Fibroblast of skin of scalp (primary cell): Measurements from ENCODE around the gene TMEM256.
"Not testable (repeated sequence)": the region's sequence is repeated elsewhere in the genome, so short reads cannot be mapped to it uniquely, and the experiment has no call there.

Experiments
- DNase-seq: peaks from one replicate; pipeline ENCODE4 v3.0.0-alpha.2; 2013

Gene TMEM256

DNA sequence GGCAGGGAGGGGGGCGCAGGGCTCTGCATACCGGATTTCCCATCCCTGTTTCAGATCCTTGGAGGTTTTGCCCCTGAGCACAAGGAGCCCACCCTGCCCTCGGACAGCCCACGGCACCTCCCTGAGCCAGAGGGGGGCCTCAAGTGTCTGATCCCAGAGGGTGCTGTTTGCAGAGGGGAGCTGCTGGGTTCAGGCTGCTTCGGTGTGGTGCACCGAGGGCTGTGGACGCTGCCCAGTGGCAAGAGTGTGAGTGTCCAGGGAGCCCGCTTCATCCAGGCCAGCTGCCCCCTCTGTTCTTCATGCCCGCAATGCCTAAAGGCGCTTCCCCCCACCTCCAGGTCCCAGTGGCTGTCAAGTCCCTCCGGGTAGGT, 20.5 kb downstream of the TMEM256 start:
- no peak for DNase-seq

DNA sequence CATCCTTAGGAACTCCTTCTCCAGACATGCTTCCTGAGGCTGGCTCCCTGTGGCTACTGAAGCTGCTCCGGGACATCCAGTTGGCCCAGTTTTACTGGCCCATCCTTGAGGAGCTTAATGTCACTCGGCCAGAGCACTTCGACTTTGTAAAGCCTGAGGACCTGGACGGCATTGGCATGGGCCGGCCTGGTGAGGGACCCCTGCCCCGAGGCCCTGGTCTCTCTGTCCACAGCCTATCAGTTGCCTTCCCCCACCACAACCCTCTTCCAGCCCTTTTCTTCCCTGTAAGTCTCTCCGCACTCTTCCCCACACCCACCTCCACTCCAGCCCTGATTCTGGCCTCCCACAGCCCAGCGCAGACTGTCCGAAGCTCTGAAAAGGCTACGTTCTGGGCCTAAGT, 21.0 kb downstream of the TMEM256 start:
- no peak for DNase-seq

DNA sequence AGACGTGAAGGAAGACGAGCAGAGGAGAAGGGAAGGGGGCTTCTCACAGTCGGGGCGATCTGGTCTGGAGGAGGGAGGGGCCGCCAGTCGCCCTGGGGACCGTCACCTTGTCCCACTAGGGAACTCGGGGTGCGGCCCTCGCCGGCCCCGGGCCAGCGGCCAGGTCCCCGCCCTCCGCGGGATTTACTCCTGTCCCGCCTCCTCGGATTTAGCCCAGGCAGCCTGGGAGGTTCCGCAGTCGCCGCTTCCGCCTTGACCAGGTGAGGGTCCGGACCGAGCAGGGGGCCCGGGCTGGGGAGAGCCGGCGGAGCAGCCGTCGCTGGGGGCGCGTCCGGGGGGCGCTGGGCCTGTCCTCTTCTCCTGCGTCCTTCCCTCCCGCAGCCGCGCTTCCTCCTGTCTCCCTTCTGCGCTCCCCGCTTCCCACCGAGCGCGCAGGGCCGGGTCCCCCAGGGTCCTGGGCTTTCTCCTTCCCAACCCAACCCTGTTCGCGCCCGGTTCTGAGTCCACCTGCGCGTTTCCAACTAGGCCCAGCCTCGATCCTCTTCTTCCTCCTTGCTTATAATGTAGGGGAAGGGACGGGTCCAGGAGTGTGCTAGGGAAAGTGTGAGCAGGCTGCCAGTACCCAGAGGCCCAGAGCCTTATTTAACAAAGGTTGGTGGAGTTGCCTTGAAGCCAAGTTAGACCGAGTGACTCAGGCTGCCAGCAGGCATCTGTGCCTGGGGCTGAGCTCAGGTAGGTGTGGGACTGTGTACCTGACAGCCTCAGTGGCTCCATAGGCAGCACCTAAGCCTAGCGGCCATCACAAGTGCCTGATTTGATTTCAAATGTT, 22.8 kb downstream of the TMEM256 start, which contains the start of gene TNK1:
Gene TNK1, plus strand, starts transcription at position 235 of the 829 bp plus-strand sequence. CDS start 1,838 bp downstream, outside the sequence.
- DNase-seq: no peak

DNA sequence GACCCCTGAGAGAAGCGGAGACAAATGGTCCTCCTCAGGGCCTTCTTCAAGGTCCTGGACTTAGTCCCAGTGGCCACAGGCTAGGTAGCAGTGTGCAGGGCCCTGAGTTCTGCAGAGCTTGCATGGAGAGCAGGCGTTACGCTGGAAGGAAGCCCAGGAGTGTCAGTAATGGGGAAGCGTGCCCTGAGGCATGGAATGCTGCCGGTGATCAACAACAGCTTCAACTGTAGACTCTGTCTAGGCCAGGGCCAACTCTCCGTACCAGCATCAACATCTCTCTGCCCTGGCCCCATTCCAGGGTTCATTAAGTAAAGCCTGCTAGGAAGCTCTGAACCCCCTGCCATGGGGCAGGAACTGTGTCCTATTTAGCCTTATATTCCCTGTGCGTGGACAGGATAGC, 23.6 kb downstream of the TMEM256 start:
- DNase-seq: peak; percentile 36

DNA sequence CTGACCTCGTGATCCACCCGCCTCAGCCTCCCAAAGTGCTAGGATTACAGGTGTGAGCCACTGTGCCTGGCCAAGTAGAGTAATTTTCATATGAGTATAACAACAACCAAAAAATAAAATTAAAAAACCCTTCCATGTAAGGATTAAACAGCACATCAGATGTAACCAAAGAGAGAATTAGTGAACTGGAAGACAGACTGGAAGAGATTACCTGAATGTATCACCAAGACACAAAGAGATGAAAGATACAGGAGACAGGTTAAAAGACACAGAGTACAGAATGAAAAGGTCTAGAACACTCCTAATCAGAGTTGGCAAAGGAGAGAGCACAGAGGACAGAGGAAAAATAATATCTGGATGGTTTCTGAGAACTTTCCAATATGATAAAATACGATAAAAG, 24.8 kb downstream of the TMEM256 start:
- DNase-seq: no peak

DNA sequence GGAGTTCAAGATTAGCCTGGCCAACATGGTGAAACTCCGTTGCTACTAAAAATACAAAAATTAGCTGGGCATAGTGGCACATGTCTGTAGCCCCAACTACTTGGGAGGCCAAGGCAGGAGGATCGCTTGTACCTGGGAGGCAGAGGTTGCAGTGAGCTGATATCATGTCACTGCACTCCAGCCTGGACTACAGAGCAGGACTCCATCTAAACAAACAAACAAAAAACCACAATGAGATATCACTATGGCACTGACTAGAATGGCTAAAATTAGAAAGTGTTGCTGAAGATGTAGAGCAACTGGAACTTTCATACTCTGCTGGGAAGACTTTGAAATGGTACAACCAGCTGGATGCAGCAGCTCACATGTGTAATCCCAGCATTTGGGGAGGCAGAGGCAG, 29.5 kb downstream of the TMEM256 start:
- no peak for DNase-seq

DNA sequence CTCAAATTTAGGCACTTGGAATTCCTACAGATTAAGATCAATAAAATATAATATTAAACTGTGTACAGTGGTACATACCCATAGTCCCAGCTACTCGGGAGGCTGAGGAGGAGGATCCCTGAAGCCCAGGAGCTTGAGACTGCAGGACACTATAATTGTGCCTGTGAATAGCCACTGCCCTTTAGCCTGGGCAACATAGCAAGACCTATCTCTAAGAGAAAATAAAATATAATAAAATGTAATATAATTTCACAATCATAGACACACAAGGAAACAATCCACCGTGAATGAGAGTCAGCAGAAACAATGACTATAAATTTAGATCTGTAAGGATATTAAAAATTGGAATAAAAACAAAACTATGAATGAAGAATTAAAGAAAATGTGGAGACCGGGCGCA, 33.0 kb downstream of the TMEM256 start:
- no peak for DNase-seq

DNA sequence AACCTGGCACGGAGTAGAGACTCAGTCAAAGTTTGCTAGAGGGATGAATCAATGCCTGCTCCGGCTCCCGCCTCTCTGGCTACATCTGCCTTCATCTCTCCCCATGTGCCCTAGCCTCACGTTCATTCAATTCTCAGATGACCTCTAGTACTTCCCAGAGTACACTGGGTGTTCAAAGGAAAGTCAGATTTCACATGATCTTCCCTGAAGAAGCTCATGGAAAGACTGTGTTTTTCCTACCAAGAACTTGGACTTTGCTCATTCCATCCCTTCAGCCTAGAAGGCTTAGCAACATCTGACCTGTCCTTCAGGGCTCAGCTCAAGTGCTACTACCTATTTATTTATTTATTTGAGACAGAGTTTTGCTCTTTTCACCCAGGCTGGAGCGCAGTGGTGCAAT, 34.1 kb downstream of the TMEM256 start:
- no peak for DNase-seq

DNA sequence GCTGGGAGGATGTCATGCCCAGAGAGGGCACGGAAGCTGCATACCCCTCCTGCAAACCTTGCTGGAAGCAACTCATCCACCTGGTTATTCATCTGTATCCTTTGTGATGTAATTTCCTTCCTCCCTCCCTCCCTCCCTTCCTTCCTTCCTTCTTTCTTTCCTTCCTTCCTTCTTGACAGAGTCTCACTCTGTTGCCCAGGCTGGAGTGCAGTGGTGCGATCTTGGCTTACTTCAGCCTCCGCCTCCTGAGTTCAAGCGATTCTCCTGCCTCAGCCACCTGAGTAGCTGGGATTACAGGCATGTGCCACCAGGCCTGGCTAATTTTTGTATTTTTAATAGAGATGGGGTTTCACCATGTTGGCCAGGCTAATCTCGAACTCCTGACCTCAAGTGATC, 35.3 kb downstream of the TMEM256 start:
- DNase-seq: not testable (repeated sequence)

DNA sequence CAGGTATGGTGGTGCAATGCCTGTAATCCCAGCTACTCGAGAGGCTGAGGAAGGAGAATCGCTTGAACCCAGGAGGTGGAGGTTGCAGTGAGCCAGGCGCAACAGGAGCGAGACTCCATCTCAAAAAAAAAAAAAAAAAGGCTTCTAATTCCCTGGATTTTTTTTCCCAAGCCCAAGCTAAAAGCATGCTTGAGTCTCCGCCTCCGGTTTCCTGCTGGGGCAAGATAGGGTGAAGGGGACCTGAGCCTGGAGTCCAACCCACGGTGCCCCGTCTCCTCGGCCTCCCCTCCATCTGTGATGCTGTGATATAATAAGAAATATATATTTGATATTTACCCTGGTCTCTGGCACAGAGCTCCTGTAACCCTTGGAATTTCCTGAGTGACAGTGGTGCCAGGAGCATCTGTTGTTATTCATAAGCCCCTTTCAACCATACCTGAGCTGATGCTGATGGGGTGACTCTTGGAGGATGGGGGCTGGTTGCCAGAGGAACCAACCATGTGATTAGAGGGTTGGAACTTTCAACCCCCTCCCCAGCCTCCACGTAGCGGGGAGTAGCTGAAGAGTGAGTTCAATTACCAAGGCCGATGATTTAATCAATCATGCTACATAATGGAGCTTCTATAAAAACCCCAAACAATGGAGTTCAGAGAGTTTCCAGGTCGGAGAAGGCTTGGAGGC, 35.8 kb downstream of the TMEM256 start:
- DNase-seq: no peak

DNA sequence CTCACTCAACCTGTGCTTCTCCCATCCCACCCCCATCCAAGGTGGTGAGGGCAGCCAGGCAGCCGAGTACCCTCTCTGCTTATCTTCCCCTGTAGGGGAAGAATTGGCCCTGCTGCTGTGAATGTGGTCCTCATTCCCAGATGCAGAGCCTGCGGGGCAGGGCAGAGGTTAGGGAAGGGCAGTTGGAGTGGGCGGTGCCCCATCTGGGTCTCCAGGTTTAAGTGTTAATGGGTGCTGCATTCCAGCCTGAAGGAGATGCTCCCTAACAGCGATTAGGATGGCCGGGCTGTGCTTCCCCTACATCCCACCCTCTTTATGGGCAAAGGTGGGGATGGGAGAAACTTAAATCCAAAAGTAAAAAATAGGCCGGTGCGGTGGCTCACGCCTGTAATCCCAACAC, 36.8 kb downstream of the TMEM256 start:
- no peak for DNase-seq

DNA sequence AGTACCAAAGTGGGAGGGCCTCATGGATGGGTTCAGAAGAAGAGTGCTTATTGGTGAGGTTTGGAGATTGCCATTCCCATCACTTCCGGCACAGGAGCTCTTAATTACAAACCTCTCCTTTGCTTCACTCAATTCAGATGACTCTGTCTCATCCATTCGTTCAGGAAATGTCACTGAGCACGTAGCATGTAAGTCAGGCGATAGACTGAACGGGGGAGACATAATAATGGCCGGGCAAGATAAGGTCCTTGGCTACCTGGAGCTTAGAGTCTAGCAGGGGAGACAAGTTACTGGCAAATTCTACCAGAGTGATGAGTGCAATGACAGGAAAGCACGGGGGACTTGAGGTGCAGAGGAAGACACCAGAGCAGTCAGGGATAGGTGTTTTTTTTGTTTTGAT, 37.9 kb downstream of the TMEM256 start:
- DNase-seq: not testable (repeated sequence)

DNA sequence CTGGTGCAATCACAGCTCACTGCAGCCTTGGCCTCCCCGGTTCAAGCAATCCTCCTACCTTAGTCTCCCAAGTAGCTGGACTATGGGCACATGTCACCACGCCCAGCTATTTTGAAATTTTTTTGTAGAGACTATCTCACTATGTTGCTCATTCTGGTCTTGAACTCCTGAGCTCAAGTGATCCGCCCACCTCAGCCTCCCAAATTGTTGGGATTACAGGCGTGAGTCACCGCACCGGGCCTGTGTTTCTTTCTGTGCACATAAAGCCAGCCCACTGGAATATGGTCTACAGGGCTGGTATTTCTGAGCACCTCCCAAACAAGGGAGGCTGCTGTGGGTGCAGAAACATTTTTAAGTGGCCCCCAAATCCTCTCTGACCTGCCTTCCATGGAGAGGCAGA, 40.6 kb downstream of the TMEM256 start:
- no peak for DNase-seq

DNA sequence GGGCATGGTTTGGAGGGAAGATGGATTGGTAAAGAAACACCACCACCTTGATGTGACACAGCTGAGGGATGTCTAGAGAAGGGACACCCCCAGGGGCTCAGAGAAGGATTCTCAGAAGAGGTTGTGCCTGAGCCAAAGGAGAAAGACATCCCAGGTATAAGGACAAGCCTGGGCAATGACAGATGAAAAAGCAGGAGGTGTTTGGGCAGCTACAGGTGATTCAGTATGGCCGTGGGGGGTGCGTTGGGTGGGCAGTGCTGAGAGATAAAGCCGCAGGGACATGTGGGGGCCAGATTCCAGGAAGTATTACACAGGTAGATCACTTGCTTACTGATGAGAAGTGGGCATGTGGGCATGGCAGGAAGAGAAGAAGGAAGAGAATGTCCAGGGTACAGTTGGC, 42.0 kb downstream of the TMEM256 start:
- no peak for DNase-seq

DNA sequence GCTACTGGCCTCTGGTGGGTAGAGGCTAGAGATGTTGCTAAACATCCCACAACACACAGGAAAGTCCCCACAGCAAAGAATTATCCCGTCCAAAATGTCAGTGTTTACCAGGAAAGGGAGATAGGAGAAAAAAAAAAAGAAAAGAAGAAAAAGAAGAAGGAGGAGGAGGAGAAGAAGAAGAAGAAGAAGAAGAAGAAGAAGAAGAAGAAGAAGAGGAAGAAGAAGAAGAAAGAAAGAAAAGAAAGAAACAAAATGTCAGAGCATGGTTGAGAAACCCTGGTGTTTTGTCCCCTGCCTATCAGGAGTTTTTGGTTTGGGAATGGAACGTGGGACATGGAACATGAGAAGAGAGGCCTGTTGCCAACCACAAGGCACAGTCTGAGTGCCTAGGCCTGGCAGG, 46.5 kb downstream of the TMEM256 start:
- no peak for DNase-seq

DNA sequence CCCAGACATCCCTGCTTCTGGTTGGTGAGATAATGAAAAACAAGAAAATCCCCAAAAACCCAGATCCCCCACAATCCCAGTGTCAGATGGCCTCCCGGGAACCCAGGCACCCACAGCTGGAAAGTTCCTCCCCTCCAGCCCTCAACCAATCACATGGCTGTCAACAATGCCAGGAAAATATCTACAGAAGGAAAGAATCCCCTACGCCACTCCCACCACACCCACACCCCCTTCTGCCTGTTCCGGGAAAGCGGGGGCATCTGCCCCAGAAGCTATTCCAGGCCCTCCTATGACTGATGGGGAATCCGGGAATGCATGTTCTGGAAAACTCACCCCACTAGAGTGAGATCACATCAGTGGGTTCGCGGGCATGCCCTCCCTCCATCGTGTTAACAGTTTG, 47.1 kb downstream of the TMEM256 start:
- peak; percentile 30 for DNase-seq

DNA sequence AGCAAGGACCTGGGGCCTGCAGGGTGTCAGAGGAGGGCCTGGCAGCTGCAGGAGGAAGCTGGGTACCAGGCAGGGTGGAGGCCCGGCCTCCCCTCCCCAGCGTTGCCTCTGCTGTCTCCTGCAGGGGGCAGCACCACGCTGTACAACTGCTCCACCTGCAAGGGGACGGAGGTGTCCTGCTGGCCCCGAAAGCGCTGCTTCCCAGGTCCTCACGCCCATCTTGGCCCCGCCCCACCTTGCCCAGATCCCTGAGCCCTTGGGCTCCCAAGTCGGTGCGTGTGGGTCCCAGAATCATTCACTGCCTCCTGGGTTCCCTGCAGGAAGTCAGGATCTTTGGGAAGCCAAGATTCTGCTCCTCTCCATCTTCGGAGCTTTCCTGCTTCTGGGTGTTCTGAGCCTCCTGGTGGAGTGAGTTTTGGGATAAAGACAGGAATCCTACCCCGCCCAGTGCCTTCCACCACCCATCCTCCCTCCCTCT, 47.8 kb downstream of the TMEM256 start:
- peak; percentile 66 for DNase-seq

DNA sequence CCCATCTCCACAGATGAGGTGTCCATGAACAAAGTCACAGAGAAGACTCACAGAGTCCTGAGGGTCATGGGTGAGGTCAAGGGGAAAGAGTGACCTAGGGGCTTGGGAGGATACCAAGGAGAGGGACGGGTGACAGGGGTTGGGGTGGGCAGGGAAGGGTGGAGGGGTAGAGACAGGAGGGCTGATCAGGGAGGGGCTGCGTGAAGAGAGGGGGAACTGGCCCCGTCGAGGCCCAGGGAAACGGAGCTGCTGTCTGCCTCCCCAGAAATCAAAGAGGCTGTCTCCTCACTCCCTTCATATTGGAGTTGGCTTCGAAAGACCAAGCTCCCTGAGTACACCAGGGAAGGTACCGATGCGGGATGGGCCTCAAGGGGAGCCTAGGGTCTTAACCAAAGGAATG, 48.3 kb downstream of the TMEM256 start:
- no peak for DNase-seq

DNA sequence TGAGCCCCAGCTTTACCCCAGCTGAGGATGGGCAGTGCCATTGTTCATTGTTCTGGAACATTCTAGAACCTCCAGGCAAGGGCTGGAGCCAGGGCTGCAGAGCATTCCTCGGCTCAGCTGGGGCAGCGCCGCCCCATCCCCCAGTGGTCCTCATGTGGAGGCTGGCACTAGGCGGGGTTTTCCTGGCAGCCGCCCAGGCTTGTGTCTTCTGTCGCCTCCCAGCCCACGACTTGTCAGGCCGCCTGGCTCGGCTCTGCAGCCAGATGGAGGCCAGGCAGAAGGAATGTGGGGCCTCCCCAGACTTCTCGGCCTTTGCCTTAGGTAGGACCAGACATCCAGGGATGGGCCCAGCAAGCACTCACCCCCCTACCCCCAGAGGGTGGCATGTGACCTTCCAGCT, 48.8 kb downstream of the TMEM256 start, which contains the start of gene TMEM95:
Gene TMEM95, plus strand, starts transcription at position 104 of the 400 bp plus-strand sequence. Its CDS starts 49 bp downstream, at position 153.
- DNase-seq: peak; percentile 66

DNA sequence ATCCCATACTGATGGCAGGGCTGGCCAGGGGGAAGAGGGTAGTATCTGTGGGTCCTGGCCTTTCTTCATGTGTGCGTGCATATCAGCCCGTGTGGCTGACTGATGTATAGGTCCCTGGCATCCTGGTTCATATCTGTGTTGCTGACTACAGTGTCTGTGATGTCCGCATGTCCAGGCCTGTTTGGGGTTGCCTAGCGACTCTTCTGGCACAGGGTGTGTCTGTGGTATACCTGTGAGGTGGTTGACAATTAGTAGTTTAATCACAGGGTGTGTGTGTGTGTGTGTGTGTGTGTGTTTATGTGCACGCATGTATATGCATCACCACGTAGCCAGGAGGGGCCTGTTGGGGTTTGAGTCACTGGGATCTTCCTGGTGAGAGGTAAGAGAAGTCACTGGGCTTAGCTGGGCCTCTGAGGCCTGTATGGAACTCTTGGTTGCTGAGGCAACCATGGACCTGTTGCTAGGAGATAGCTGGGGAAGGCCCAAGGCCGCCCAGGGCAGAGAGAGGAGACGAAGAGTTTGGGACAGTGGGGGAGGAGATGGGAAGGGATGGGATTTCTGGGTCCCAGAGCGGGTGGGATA, 49.5 kb downstream of the TMEM256 start:
- DNase-seq: peak; percentile 55
